ENCODE results near the gene CEACAM4.
A peak's percentile ranks its signal among the peaks of the same experiment; 100 is the strongest.
"Not testable (repeated sequence)": the region's sequence is repeated elsewhere in the genome, so short reads cannot be mapped to it uniquely, and the experiment has no call there.

CEACAM4 gene

GRCh38 chr19:41626877-41627276 lies at the start of gene CEACAM4:
TSS of gene CEACAM4 (minus strand) at chr19:41627074. CDS start at chr19:41626963, 111 bp downstream.
- DNase-seq (ENCODE audit: low read depth, low spot score): no peak

GRCh38 chr19:41671486-41671885 lies 44.6 kb upstream of the CEACAM4 start:
- DNase-seq (ENCODE audit: low read depth, low spot score): no peak

- no peak for DNase-seq (ENCODE audit: low read depth, low spot score)
Observed at GRCh38 chr19:41670755-41671154, 43.9 kb upstream of the CEACAM4 start.

- no peak for DNase-seq (ENCODE audit: low read depth, low spot score)
Observed at GRCh38 chr19:41668315-41668714, 41.4 kb upstream of the CEACAM4 start.

GRCh38 chr19:41666075-41666474 lies 39.2 kb upstream of the CEACAM4 start:
- DNase-seq (ENCODE audit: low read depth, low spot score): no peak

GRCh38 chr19:41657157-41657556 lies 30.3 kb upstream of the CEACAM4 start:
- no peak for DNase-seq (ENCODE audit: low read depth, low spot score)

- DNase-seq (ENCODE audit: low read depth, low spot score): not testable (repeated sequence)
Observed at GRCh38 chr19:41656756-41657155, 29.9 kb upstream of the CEACAM4 start.

- DNase-seq (ENCODE audit: low read depth, low spot score): no peak
Observed at GRCh38 chr19:41652250-41652649, 25.4 kb upstream of the CEACAM4 start.

GRCh38 chr19:41649827-41650226 lies 23.0 kb upstream of the CEACAM4 start:
- DNase-seq (ENCODE audit: low read depth, low spot score): no peak

- DNase-seq (ENCODE audit: low read depth, low spot score): no peak
Observed at GRCh38 chr19:41646589-41647204, 19.8 kb upstream of the CEACAM4 start.

- peak; percentile 69 for DNase-seq (ENCODE audit: low read depth, low spot score)
Observed at GRCh38 chr19:41641879-41642485, 15.1 kb upstream of the CEACAM4 start.

- DNase-seq (ENCODE audit: low read depth, low spot score): no peak
Observed at GRCh38 chr19:41638641-41639081, 11.8 kb upstream of the CEACAM4 start.

GRCh38 chr19:41637484-41637883 lies 10.6 kb upstream of the CEACAM4 start:
- DNase-seq (ENCODE audit: low read depth, low spot score): no peak

GRCh38 chr19:41627966-41628675 lies 1.2 kb upstream of the CEACAM4 start:
- DNase-seq (ENCODE audit: low read depth, low spot score): no peak

GRCh38 chr19:41626278-41626677 lies 596 bp downstream of the CEACAM4 start:
- no peak for DNase-seq (ENCODE audit: low read depth, low spot score)

GRCh38 chr19:41624937-41625336 lies 1.9 kb downstream of the CEACAM4 start:
- no peak for DNase-seq (ENCODE audit: low read depth, low spot score)

- DNase-seq (ENCODE audit: low read depth, low spot score): no peak
Observed at GRCh38 chr19:41624515-41624914, 2.4 kb downstream of the CEACAM4 start.

- no peak for DNase-seq (ENCODE audit: low read depth, low spot score)
Observed at GRCh38 chr19:41623360-41623759, 3.5 kb downstream of the CEACAM4 start.

- DNase-seq (ENCODE audit: low read depth, low spot score): no peak
Observed at GRCh38 chr19:41621654-41622053, 5.2 kb downstream of the CEACAM4 start.

GRCh38 chr19:41621226-41621625 lies 5.6 kb downstream of the CEACAM4 start:
- no peak for DNase-seq (ENCODE audit: low read depth, low spot score)

GRCh38 chr19:41620171-41620570 lies 6.7 kb downstream of the CEACAM4 start:
- no peak for DNase-seq (ENCODE audit: low read depth, low spot score)

GRCh38 chr19:41619018-41619556 lies 7.8 kb downstream of the CEACAM4 start:
- no peak for DNase-seq (ENCODE audit: low read depth, low spot score)

Measured in astrocyte of the hippocampus (primary cell).